H1 (cell line): ENCODE results near the gene FAM228B. TPM values are rescaled to one million over a fixed set of nuclear protein-coding genes. Genes with fewer than 3 reads are reported as not detected.

Source experiments
- CTCF ChIA-PET: fragments of 300-600 bp; sonication (Branson Sonifier 250); formaldehyde crosslinking; loops from one replicate; lab custom pipeline; 2021; ENCODE audit not compliant: partially characterized antibody; lab: Charles Lee
- POLR2A ChIA-PET: fragments of 300-600 bp; sonication (Branson Sonifier 250); formaldehyde crosslinking; loops from one replicate; lab custom pipeline; 2021; ENCODE audit warnings: inconsistent platforms; ENCODE audit not compliant: partially characterized antibody; lab: Charles Lee
- DNase-seq, 2 experiments: peaks; one replicate each; pipeline versions ENCODE4 v3.0.0 to v3.0.0-alpha.2; 2010 to 2022; ENCODE audit warnings: low spot score in 2 of 2, low read depth in 1 of 2, mixed read lengths in 1 of 2
- FAIRE-seq: peaks from 2 replicates; lab custom pipeline; 2011; peaks lifted over from hg19 to GRCh38; lab: Jason Lieb, UNC
- H2AFZ ChIP-seq: 2 replicates; pipeline ENCODE4 v1.8.1; 2012; ENCODE audit warnings: low read length, inconsistent platforms
- H2AK5ac ChIP-seq: 2 replicates; pipeline ENCODE4 v1.6.1; 2013; ENCODE audit warnings: low read depth, low read length
- H2BK120ac ChIP-seq: replicated peaks from 2 replicates; pipeline ENCODE3; 2013; ENCODE audit warnings: low read depth, low read length, inconsistent platforms
- H2BK12ac ChIP-seq: 2 replicates; pipeline ENCODE4 v1.6.1; 2013; ENCODE audit warnings: low read depth, low read length
- H2BK15ac ChIP-seq: 2 replicates; pipeline ENCODE4 v1.6.1; 2013; ENCODE audit warnings: low read length
- H2BK20ac ChIP-seq: 2 replicates; pipeline ENCODE4 v1.6.1; 2013; ENCODE audit warnings: low read length
- H2BK5ac ChIP-seq: 2 replicates; pipeline ENCODE4 v1.6.1; 2013; ENCODE audit warnings: low read depth, low read length
- H3K14ac ChIP-seq: 2 replicates; pipeline ENCODE4 v1.6.1; 2013; ENCODE audit warnings: inconsistent platforms; ENCODE audit not compliant: insufficient read length
- H3K18ac ChIP-seq: 2 replicates; pipeline ENCODE4 v1.6.1; 2013; ENCODE audit warnings: low read length; ENCODE audit errors: extremely low read depth
- H3K23ac ChIP-seq: 2 replicates; pipeline ENCODE4 v1.6.1; 2013; ENCODE audit warnings: inconsistent platforms; ENCODE audit not compliant: insufficient read length
- H3K23me2 ChIP-seq: 2 replicates; pipeline ENCODE4 v1.6.1; 2013; ENCODE audit warnings: low read depth, low read length
- H3K27ac ChIP-seq: 2 replicates; pipeline ENCODE4 v1.6.1; 2011; ENCODE audit warnings: low read depth, low read length, inconsistent platforms
- H3K27me3 ChIP-seq, 4 experiments: replicated peaks in 1 of 4; 1 replicate in 1 of 4; 2 replicates in 3 of 4; pipeline versions ENCODE4 v1.6.1 to v1.8.1; 2011 to 2013; ENCODE audit warnings: low read length in 3 of 4, mild to moderate bottlenecking in 3 of 4, inconsistent platforms in 2 of 4, mixed read lengths in 2 of 4, moderate library complexity in 1 of 4; ENCODE audit not compliant: control insufficient read depth in 3 of 4, insufficient read depth in 3 of 4; ENCODE audit errors: extremely low read depth in 1 of 4
- H3K36me3 ChIP-seq, 4 experiments: 2 replicates each; pipeline versions ENCODE4 v1.6.1 to v1.8.1; 2011 to 2013; ENCODE audit warnings: mild to moderate bottlenecking in 4 of 4, low read length in 3 of 4, moderate library complexity in 2 of 4, control low read depth in 1 of 4, inconsistent platforms in 1 of 4; ENCODE audit not compliant: insufficient read depth in 4 of 4, control insufficient read depth in 2 of 4
- H3K4ac ChIP-seq: replicated peaks from 2 replicates; pipeline ENCODE3; 2013; ENCODE audit warnings: low read length, low read depth, mixed read lengths, inconsistent platforms; ENCODE audit not compliant: insufficient read length
- H3K4me1 ChIP-seq, 4 experiments: replicated peaks in 1 of 4; 1 replicate in 1 of 4; 2 replicates in 3 of 4; pipeline versions ENCODE4 v1.6.1 to v1.8.1; 2011 to 2013; ENCODE audit warnings: low read length in 3 of 4, inconsistent platforms in 2 of 4, mixed read lengths in 1 of 4; ENCODE audit not compliant: insufficient read depth in 4 of 4, control insufficient read depth in 3 of 4
- H3K4me2 ChIP-seq, 2 experiments: 2 replicates each; pipeline versions ENCODE4 v1.6.1 to v1.8.1; 2011 to 2013; ENCODE audit warnings: low read depth in 2 of 2, low read length in 2 of 2, control low read depth in 1 of 2, inconsistent platforms in 1 of 2, mild to moderate bottlenecking in 1 of 2; ENCODE audit not compliant: insufficient read depth in 1 of 2
- H3K4me3 ChIP-seq, 4 experiments: fragments of 200-600, 300-600 bp in 1 of 4; sonication (generic), shearing (Covaris generic), sonication (Bioruptor Twin) in 1 of 4; 2 replicates each; pipeline versions ENCODE4 v1.5.1 to v1.8.1; 2011 to 2016; ENCODE audit warnings: low read length in 4 of 4, low read depth in 3 of 4, control low read depth in 2 of 4, inconsistent platforms in 2 of 4, mild to moderate bottlenecking in 2 of 4, mixed read lengths in 1 of 4, moderate library complexity in 1 of 4; ENCODE audit not compliant: insufficient read depth in 2 of 4; ENCODE audit errors: extremely low read depth in 1 of 4
- H3K56ac ChIP-seq: replicated peaks from 2 replicates; pipeline ENCODE3; 2013; ENCODE audit warnings: low read depth, mild to moderate bottlenecking, mixed read lengths, low read length, inconsistent platforms; ENCODE audit not compliant: insufficient read length
- H3K79me1 ChIP-seq: 2 replicates; pipeline ENCODE4 v1.6.1; 2013; ENCODE audit warnings: low read depth, low read length, control low read depth
- H3K79me2 ChIP-seq, 2 experiments: 2 replicates each; pipeline versions ENCODE4 v1.6.1 to v1.8.1; 2012 to 2013; ENCODE audit warnings: low read length in 2 of 2, mild to moderate bottlenecking in 2 of 2, inconsistent platforms in 1 of 2; ENCODE audit not compliant: insufficient read depth in 2 of 2, control insufficient read depth in 1 of 2
- H3K9ac ChIP-seq, 4 experiments: replicated peaks in 1 of 4; 1 replicate in 1 of 4; 2 replicates in 3 of 4; pipeline versions ENCODE4 v1.6.1 to v1.8.1; 2011 to 2013; ENCODE audit warnings: low read depth in 3 of 4, low read length in 3 of 4, control low read depth in 2 of 4, mild to moderate bottlenecking in 2 of 4, moderate library complexity in 2 of 4, inconsistent platforms in 1 of 4; ENCODE audit errors: extremely low read depth in 1 of 4
- H3K9me3 ChIP-seq, 2 experiments: 2 replicates each; pipeline versions ENCODE4 v1.6.1 to v1.8.1; 2012 to 2013; ENCODE audit warnings: mild to moderate bottlenecking in 2 of 2, moderate library complexity in 2 of 2, control low read depth in 1 of 2, inconsistent platforms in 1 of 2, low read depth in 1 of 2, low read length in 1 of 2, mixed read lengths in 1 of 2; ENCODE audit not compliant: insufficient read depth in 2 of 2
- H4K20me1 ChIP-seq, 2 experiments: replicated peaks in 1 of 2; 2 replicates each; pipeline versions ENCODE3 to v1.8.1; 2011 to 2013; ENCODE audit warnings: inconsistent platforms in 2 of 2, low read length in 2 of 2, mild to moderate bottlenecking in 1 of 2; ENCODE audit not compliant: insufficient read depth in 2 of 2, control insufficient read depth in 1 of 2
- H4K5ac ChIP-seq: 2 replicates; pipeline ENCODE4 v1.6.1; 2013; ENCODE audit warnings: low read length, low read depth, mixed read lengths, inconsistent platforms; ENCODE audit not compliant: insufficient read length
- H4K8ac ChIP-seq: 2 replicates; pipeline ENCODE4 v1.8.0; 2013; ENCODE audit warnings: mild to moderate bottlenecking, moderate library complexity, low read length, inconsistent platforms; ENCODE audit not compliant: insufficient read depth; ENCODE audit errors: extremely low read depth
- H4K91ac ChIP-seq: replicated peaks from 2 replicates; pipeline ENCODE3; 2013; ENCODE audit warnings: low read length, mixed read lengths, inconsistent platforms; ENCODE audit not compliant: insufficient read length
- KDM5A ChIP-seq: fragments of 200-600 bp; IDR thresholded peaks from 2 replicates; pipeline ENCODE4 v1.7.1; 2012; ENCODE audit warnings: mild to moderate bottlenecking, low read length, inconsistent platforms, mixed read lengths
- WGBS, 2 experiments: shearing (Covaris generic) in 1 of 2; methylation state at CpG; one replicate each; pipeline versions ENCODE4 v1.1.6 to v1.1.7; 2013 to 2015; ENCODE audit warnings: low lambda C conversion rate in 2 of 2, mixed read lengths in 2 of 2, inconsistent platforms in 1 of 2, low coverage in 1 of 2, missing lambda C conversion rate in 1 of 2; ENCODE audit not compliant: insufficient replicate concordance in 2 of 2, insufficient coverage in 1 of 2, insufficient read length in 1 of 2; ENCODE audit errors: extremely low coverage in 1 of 2, missing lambda C conversion rate in 1 of 2; 5-methylcytosine and 5-hydroxymethylcytosine counted together
- polyA plus RNA-seq, 7 experiments: library from polyadenylated mRNA; depleted of rRNA in 3 of 7; stranded (reverse) in 5 of 7; unstranded in 2 of 7; fragments of >200 nt in 5 of 7; fragments of 200-250 nt in 2 of 7; gene quantifications; 1 replicate in 5 of 7; 2 replicates in 1 of 7; 4 replicates in 1 of 7; pipeline versions ENCODE4 v1.2.1 to v1.2.3, GENCODE V29; 2011 to 2013; ENCODE audit warnings: missing spikeins in 2 of 7, mixed read lengths in 2 of 7
- total RNA-seq: library from RNA; stranded (reverse); fragmentation: NEBNext Ultra II Directional; extraction: Animal tissue kit (Norgen Biotek cat#: 25700); gene quantifications from 2 replicates; pipeline ENCODE4 v1.2.1, GENCODE V29; 2021

Gene FAM228B
- total and polyA plus RNA-seq, 2 of the 8 experiments (the other 6 are each of a cell fraction or from before 2014, with no cell fraction given) = 1.4 to 3.2 TPM

- H4K91ac ChIP-seq = no peak overlapping the region
- no peak overlapping the region for H3K27ac ChIP-seq
- WGBS, 2 experiments = 93% methylated on average over 5 of the region's 5 CpGs; no CpG with 5 or more reads in 1 of the 2 experiments
- H4K20me1 ChIP-seq = peaks cover 0 to 2% of the 10 kb centered on the region in 2 experiments
- H4K8ac ChIP-seq = no peak overlapping the region
- ChIA-PET CTCF (interaction anchor here (1.0 to 2.3 kb wide), 5 partner anchors 10 to 160 kb away, joined by 3 to 7 read pairs (median 3); no protein-coding TSS in a partner anchor), POLR2A (interaction anchor here (0.6 kb wide), 1 partner anchor 10 kb away, joined by 3 read pairs; no protein-coding TSS in a partner anchor)
- no peak overlapping the region for H4K5ac ChIP-seq
- H2AFZ ChIP-seq = no peak overlapping the region
- H3K4ac ChIP-seq = no peak overlapping the region
- H3K14ac ChIP-seq = no peak overlapping the region
- no peak overlapping the region for H3K9ac ChIP-seq
- no peaks in the 10 kb centered on the region for H3K36me3 ChIP-seq
- H3K4me3 ChIP-seq = no peak overlapping the region
- no peaks in the 10 kb centered on the region; a peak in 1 of 7 replicates for H3K4me1 ChIP-seq
- no peak overlapping the region for H2BK20ac ChIP-seq
- H3K18ac ChIP-seq = no peak overlapping the region
- no peak overlapping the region for H2BK15ac ChIP-seq
- H3K23me2 ChIP-seq = no peaks in the 10 kb centered on the region
- no peaks in the 10 kb centered on the region for H3K79me1 ChIP-seq
- H3K4me2 ChIP-seq = no peak overlapping the region
- no peak overlapping the region for H3K56ac ChIP-seq
- no peak overlapping the region for H2AK5ac ChIP-seq
- no peak overlapping the region for H2BK12ac ChIP-seq
- no peaks in the 10 kb centered on the region for H3K9me3 ChIP-seq
- no peak overlapping the region for H2BK120ac ChIP-seq
- no peak for DNase-seq
- no peak overlapping the region for H3K23ac ChIP-seq
- H3K27me3 ChIP-seq = no peaks in the 10 kb centered on the region; a peak in 1 of 7 replicates
- H2BK5ac ChIP-seq = no peak overlapping the region
- no peak for FAIRE-seq
- H3K79me2 ChIP-seq = no peaks in the 10 kb centered on the region
- TF ChIP-seq KDM5A = no peak
Observed at GRCh38 chr2:24203787-24204150, 80.5 kb downstream of the FAM228B start.
